Heart left ventricle (tissue), 16 donors: ENCODE measurements around the gene WBP1L. TPM values are rescaled to one million over a fixed set of nuclear protein-coding genes. Genes with fewer than 3 reads are reported as not detected.
"Not testable (repeated sequence)": the region's sequence is repeated elsewhere in the genome, so short reads cannot be mapped to it uniquely, and the experiment has no call there.

Source experiments
- ATAC-seq, 4 donors: fragments of 200-7000 bp; cut with Tn5 transposase; one replicate each; pipeline ENCODE4 v1.9.1; 2020 to 2022; ENCODE audit warnings: moderate library complexity in 4 of 4, mild to moderate bottlenecking in 3 of 4, moderate number of reproducible peaks in 1 of 4
- DNase-seq, 5 donors: peaks; one replicate each; pipeline ENCODE4 v3.0.0-alpha.2; 2020
- H3K27ac ChIP-seq, 12 donors: fragments of 200-600 bp; sonication (generic) in 4 of 12; one replicate each; pipeline versions ENCODE4 v1.5.0 to v1.8.0; 2016 to 2022; ENCODE audit warnings: mild to moderate bottlenecking in 2 of 12
- H3K27me3 ChIP-seq, 9 donors: fragments of 200-600 bp; sonication (generic) in 2 of 9; one replicate each; pipeline versions ENCODE4 v1.5.1 to v1.8.0; 2016 to 2022; ENCODE audit warnings: mild to moderate bottlenecking in 3 of 9
- H3K36me3 ChIP-seq, 9 donors: fragments of 200-600 bp; sonication (generic) in 2 of 9; one replicate each; pipeline versions ENCODE4 v1.5.0 to v1.8.0; 2018 to 2022; ENCODE audit warnings: mild to moderate bottlenecking in 2 of 9
- H3K4me1 ChIP-seq, 12 donors: fragments of 200-600 bp; sonication (generic) in 4 of 12; one replicate each; pipeline versions ENCODE4 v1.5.0 to v1.8.0; 2016 to 2022; ENCODE audit warnings: mild to moderate bottlenecking in 3 of 12
- H3K4me3 ChIP-seq, 12 donors: fragments of 200-600 bp; sonication (generic) in 4 of 12; one replicate each; pipeline versions ENCODE4 v1.5.0 to v1.8.0; 2017 to 2022; ENCODE audit warnings: mild to moderate bottlenecking in 9 of 12, moderate library complexity in 4 of 12
- H3K9me3 ChIP-seq, 12 donors: fragments of 200-600 bp; sonication (generic) in 4 of 12; one replicate each; pipeline versions ENCODE4 v1.5.0 to v1.8.0; 2016 to 2022; ENCODE audit warnings: mild to moderate bottlenecking in 1 of 12
- POLR2A ChIP-seq, 2 donors: fragments of 450-650 bp; IDR thresholded peaks; one replicate each; pipeline ENCODE4 v1.6.1; 2017; ENCODE audit warnings: antibody characterized with exemption in 2 of 2, mild to moderate bottlenecking in 2 of 2, moderate library complexity in 2 of 2
- WGBS, 4 donors: extraction: QIAGEN DNeasy Blood & Tissue Kit in 2 of 4; methylation state at CpG; one replicate each; pipeline versions ENCODE4 v1.1.5 to v1.1.7; 2013 to 2018; 5-methylcytosine and 5-hydroxymethylcytosine counted together
- intact Hi-C, 10 donors: fragments of 100-400 bp; cut with DNase I; formaldehyde crosslinking; loops; one replicate each; pipeline versions ENCODE4 v1.11.1 to v1.14.2; 2022
- polyA plus RNA-seq, 2 donors: library from polyadenylated mRNA; stranded (reverse); fragments of 200-250 nt; gene quantifications; one replicate each; pipeline ENCODE4 v1.2.3, GENCODE V29; 2013
- total RNA-seq, 9 donors: library from RNA; depleted of rRNA in 2 of 9; stranded (reverse); fragments of >200 nt in 2 of 9; fragmentation: NEBNext Ultra II Directional in 3 of 9; extraction: Animal tissue kit (Norgen Biotek cat#: 25700) in 3 of 9; gene quantifications; one replicate each; pipeline versions ENCODE4 v1.1.0 to v1.2.4, GENCODE V29; 2016 to 2023
- TF ChIP-seq, protein P1 (sequence below), 12 donors: fragments of 200-600 bp; sonication (generic) in 4 of 12; IDR thresholded peaks; one replicate each; pipeline versions ENCODE4 v1.5.0 to v1.8.0; 2018 to 2022; ENCODE audit warnings: antibody characterized with exemption in 12 of 12, mild to moderate bottlenecking in 5 of 12
- donor health status: ischemic (EF 13 %, LVEDD 7.1; RV severe dilation, severe dysfunction).
- donor health status: healthy with polysubstance abuse.
- donor health status: DM: no; HTN: yes; CAD: no.
- donor health status: DM: no; HTN: no; CAD: no.
- donor health status: ischemic (EF 25% LVEDD 6.9; RV normal size, moderate dysfunction).
- donor health status: ischemic (EF 25% LVEDD 5.7; RV mildly dilated, moderate dysfunction).
- donor health status: healthy.
- donor health status: DM: yes; HTN: yes; CAD: no.
- donor health status: ischemic (EF 35%, LVEDD 5.7; RV mildly dilated, moderate dysfunction).
- donor health status: nonischemic (EF 11% LVEDD 7.7; RV severe dilation, severe dysfunction).
- donor health status: DM: yes; HTN: yes; CAD: no.
- donor health status: PGD.
- donor health status: ischemic (EF 29% LVEDD 5.4; RV normal size, mild dysfunction).
- donor health status: nonischemic (EF 23%, LVEDD 6.1; RV moderate dilation, normal function).

WBP1L gene
- total and polyA plus RNA-seq, 11 donors: 10.7 to 75.1 (median 27.6) TPM

- no peaks in the 10 kb centered on the region for H3K36me3 ChIP-seq
- no peak overlapping the region for H3K4me3 ChIP-seq
- no peaks in the 10 kb centered on the region for H3K27me3 ChIP-seq
- 90 to 96% (median 95%) methylated on average over 4 of the region's 4 CpGs for WGBS, 4 donors
- intact Hi-C loops: loop anchor here in 8 of 10 donors (5.0 to 10.0 kb wide), 9 partner anchors 74 to 512 kb away; partner anchors contain the start of gene RPEL1 (in 4 of the 8)
- H3K4me1 ChIP-seq: peaks cover 0 to 14% (median 0%) of the 10 kb centered on the region in 12 donors
- ATAC-seq (no peak), DNase-seq (peak in 1 of 5 donors; percentile 1)
- TF ChIP-seq, protein P1, sequence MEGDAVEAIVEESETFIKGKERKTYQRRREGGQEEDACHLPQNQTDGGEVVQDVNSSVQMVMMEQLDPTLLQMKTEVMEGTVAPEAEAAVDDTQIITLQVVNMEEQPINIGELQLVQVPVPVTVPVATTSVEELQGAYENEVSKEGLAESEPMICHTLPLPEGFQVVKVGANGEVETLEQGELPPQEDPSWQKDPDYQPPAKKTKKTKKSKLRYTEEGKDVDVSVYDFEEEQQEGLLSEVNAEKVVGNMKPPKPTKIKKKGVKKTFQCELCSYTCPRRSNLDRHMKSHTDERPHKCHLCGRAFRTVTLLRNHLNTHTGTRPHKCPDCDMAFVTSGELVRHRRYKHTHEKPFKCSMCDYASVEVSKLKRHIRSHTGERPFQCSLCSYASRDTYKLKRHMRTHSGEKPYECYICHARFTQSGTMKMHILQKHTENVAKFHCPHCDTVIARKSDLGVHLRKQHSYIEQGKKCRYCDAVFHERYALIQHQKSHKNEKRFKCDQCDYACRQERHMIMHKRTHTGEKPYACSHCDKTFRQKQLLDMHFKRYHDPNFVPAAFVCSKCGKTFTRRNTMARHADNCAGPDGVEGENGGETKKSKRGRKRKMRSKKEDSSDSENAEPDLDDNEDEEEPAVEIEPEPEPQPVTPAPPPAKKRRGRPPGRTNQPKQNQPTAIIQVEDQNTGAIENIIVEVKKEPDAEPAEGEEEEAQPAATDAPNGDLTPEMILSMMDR (IDR thresholded peaks at IDR 0.05): no peak
- TF ChIP-seq POLR2A (IDR thresholded peaks at IDR 0.05): no peak
- H3K27ac ChIP-seq: no peak overlapping the region
- H3K9me3 ChIP-seq: peaks cover 0 to 5% (median 0%) of the 10 kb centered on the region in 12 donors
Measured at GRCh38 chr10:102832987-102833386, 89.2 kb downstream of the WBP1L start.

DNA sequence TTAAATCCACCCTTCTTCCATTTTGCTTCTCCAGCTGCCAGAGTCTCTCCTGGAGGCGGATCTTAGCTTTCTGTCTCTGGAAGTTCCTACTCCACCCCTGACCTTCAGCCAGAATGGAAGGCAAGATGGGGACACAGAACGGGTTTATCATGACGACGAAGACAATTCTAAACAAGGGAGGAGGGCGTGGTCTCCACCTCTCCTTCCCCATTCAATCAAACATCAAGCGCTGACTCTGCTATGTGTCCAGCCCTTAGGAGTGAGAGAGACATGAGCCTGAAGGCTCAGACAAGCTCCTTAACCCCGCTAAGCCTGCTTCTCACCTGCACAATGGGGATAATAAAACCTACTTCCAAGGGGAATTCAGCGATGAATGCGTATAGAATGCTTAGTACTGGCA lies 90.4 kb downstream of the WBP1L start:
- 56 to 64% (median 61%) methylated on average over 9 of the region's 9 CpGs for WGBS, 4 donors
- Histone ChIP-seq H3K9me3 (peaks cover 0 to 15% (median 0%) of the 10 kb centered on the region in 12 donors), H3K27me3 (no peaks in the 10 kb centered on the region), H3K4me1 (peaks cover 0 to 14% (median 0%) of the 10 kb centered on the region in 12 donors), H3K4me3 (no peak overlapping the region), H3K36me3 (no peaks in the 10 kb centered on the region), H3K27ac (no peak overlapping the region)
- ATAC-seq (no peak), DNase-seq (peak in 1 of 5 donors; percentile 8)
- intact Hi-C loops: loop anchor here (2.0 to 10.0 kb wide), 13 partner anchors 67 to 511 kb away; partner anchors contain the start of gene RPEL1 (in 5 of the 10)
- TF ChIP-seq, protein P1 (IDR thresholded peaks at IDR 0.05): no peak
- no peak for TF ChIP-seq POLR2A (IDR thresholded peaks at IDR 0.05)

- DNase-seq: peak; percentile 70 to 75 (median 74)
- ATAC-seq: peak; percentile 76 to 94 (median 92)
- TF ChIP-seq, protein P1 (IDR thresholded peaks at IDR 0.05): peak; percentile 81 to 92 (median 86)
- no peak for TF ChIP-seq POLR2A (IDR thresholded peaks at IDR 0.05)
- WGBS, 4 donors: 0 to 68% (median 64%) methylated on average over 1 to 11 of the region's 11 CpGs
- no peak overlapping the region for H3K4me3 ChIP-seq
- H3K27me3 ChIP-seq: no peaks in the 10 kb centered on the region
- peaks cover 0 to 15% (median 0%) of the 10 kb centered on the region in 12 donors for H3K9me3 ChIP-seq
- peaks cover 0 to 14% (median 0%) of the 10 kb centered on the region in 12 donors for H3K4me1 ChIP-seq
- intact Hi-C loops: loop anchor here (1.0 to 10.0 kb wide), 17 partner anchors 62 to 510 kb away; partner anchors contain the start of gene RPEL1 (in 5 of the 10)
- H3K36me3 ChIP-seq: no peaks in the 10 kb centered on the region
- no peak overlapping the region for H3K27ac ChIP-seq
Measured at GRCh38 chr10:102835007-102835482, 91.3 kb downstream of the WBP1L start.

DNA sequence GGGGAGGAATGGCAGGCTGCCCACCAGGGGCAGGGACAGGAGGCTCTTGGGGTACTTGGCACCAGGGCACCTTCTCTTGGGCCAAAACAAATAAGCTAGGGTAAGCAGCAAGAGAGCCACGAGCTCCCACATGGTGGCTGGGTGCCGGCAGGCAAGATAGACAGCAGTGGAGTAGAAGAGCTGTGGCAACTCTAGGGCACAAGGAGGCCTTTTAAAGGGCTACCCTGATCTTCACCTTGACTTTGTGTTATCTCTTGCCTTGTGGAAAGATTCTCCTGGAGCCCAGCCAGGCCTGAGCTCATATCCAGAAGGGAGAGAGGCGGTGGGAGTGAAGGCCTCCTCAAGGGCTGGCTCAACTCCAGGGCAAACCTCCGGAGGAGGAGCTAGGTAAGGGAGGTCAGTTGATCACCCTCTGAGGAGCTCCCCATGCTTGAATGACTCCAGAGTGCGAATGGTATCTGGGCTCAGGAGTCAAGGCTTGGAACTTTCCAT lies 93.5 kb downstream of the WBP1L start, which contains the start of gene CYP17A1:
Gene CYP17A1, minus strand, starts transcription at position 184 of the 492 bp plus-strand sequence. Its CDS starts 52 bp downstream, at position 132.
- no peaks in the 10 kb centered on the region for H3K27me3 ChIP-seq
- H3K4me3 ChIP-seq: no peak within 1 kb of the TSS
- 45 to 55% (median 52%) methylated on average over 4 to 5 of the region's 5 CpGs for WGBS, 4 donors
- peaks cover 0 to 14% (median 0%) of the 10 kb centered on the region in 12 donors for H3K4me1 ChIP-seq
- no peak within 1 kb of the TSS for H3K27ac ChIP-seq
- no peak for TF ChIP-seq POLR2A (IDR thresholded peaks at IDR 0.05)
- TF ChIP-seq, protein P1 (IDR thresholded peaks at IDR 0.05): no peak
- H3K9me3 ChIP-seq: peaks cover 0 to 15% (median 0%) of the 10 kb centered on the region in 12 donors
- ATAC-seq (peak in 2 of 4 donors; percentile 28 to 37), DNase-seq (peak in 1 of 5 donors; percentile 27)
- intact Hi-C loops: loop anchor here in 9 of 10 donors (2.0 to 10.0 kb wide), 12 partner anchors 60 to 508 kb away; partner anchors contain the start of gene RPEL1 (in 4 of the 9)
- no peaks in the 10 kb centered on the region for H3K36me3 ChIP-seq

DNA sequence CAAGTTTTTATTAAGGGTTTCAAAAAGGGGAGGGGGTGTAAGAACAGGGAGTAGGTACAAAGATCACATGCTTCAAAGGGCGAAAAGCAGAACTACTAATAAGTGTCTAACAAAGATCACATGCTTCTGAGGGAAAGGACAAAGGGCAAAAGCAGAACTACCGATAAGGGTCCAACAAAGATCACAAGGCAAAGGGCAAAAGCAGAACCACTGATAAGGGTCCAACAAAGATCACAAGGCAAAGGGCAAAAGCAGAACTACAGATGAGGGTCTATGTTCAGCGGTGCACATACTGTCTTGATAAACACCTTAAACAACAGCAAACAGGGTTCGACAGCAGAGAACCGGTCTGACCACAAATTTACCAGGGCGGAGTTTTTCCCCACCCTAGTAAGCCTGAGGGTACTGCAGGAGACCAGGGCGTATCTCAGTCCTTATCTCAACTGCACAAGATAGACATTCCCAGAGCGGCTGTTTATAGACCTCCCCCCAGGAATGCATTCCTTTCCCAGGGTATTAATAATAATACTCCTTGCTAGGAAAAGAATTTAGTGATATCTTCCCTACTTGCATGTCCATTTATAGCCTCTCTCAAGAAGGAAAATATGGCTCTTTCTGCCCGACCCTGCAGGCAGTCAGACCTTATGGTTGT lies 94.7 kb downstream of the WBP1L start:
- intact Hi-C loops: loop anchor here in 9 of 10 donors (5.0 to 10.0 kb wide), 11 partner anchors 59 to 506 kb away; partner anchors contain the start of gene RPEL1 (in 4 of the 9)
- 84 to 89% (median 86%) methylated on average over 9 of the region's 9 CpGs for WGBS, 4 donors

More for the DNA sequence above, 94.7 kb downstream of the WBP1L start:
- Histone ChIP-seq H3K9me3 (peaks cover 0 to 15% (median 0%) of the 10 kb centered on the region in 12 donors), H3K4me1 (peaks cover 0 to 14% (median 0%) of the 10 kb centered on the region in 12 donors)
- peak in 1 of 5 donors; percentile 2 for DNase-seq
- not testable (repeated sequence) for ATAC-seq, H3K27me3 ChIP-seq, H3K4me3 ChIP-seq, H3K27ac ChIP-seq, H3K36me3 ChIP-seq
